GM12801 (cell line): ENCODE measurements around the gene NPR3.

Experiments
- CTCF ChIP-seq: IDR thresholded peaks from one replicate; pipeline ENCODE4 v1.5.1; 2011; ENCODE audit warnings: control low read depth; ENCODE audit not compliant: insufficient read length; ENCODE audit errors: extremely low read depth

The NPR3 gene

GRCh38 chr5:32680183-32680582 lies 30.9 kb upstream of the NPR3 start:
- no peak for TF ChIP-seq CTCF

GRCh38 chr5:32683125-32683524 lies 28.0 kb upstream of the NPR3 start:
- no peak for TF ChIP-seq CTCF

GRCh38 chr5:32684260-32684659 lies 26.9 kb upstream of the NPR3 start:
- no peak for TF ChIP-seq CTCF

- TF ChIP-seq CTCF: no peak
These were observed 24.2 kb upstream of the NPR3 start for GRCh38 chr5:32686799-32687498.

GRCh38 chr5:32687499-32687831 lies 23.7 kb upstream of the NPR3 start:
- TF ChIP-seq CTCF: no peak

GRCh38 chr5:32690153-32690552 lies 21.0 kb upstream of the NPR3 start:
- TF ChIP-seq CTCF: no peak

- TF ChIP-seq CTCF: no peak
These were observed 20.5 kb upstream of the NPR3 start for GRCh38 chr5:32690666-32691065.
